ENCODE data around the gene BNC1.
"Not testable (repeated sequence)": the region's sequence is repeated elsewhere in the genome, so short reads cannot be mapped to it uniquely, and the experiment has no call there.

Gene BNC1

DNA sequence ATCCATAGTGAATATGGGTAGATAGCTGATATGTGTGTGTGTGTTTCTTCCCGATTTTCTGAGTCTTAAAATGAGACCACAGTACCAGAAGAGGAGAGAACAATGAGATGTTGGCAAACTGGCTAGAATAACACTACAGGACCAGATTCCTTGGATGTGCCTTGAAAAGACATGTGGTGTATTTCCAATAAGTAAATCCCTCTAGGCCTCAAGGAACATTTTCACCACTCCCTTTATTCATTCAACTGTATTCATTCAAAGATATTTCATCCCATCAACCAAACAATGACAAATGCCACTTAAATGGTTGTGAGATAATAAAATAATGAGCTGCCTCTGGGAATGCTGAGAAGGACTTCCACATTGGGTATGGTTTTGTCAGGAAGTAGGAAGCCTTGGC, 8.7 kb upstream of the BNC1 start:
- DNase-seq (ENCODE audit: low read depth in 2 of 2) = no peak

DNA sequence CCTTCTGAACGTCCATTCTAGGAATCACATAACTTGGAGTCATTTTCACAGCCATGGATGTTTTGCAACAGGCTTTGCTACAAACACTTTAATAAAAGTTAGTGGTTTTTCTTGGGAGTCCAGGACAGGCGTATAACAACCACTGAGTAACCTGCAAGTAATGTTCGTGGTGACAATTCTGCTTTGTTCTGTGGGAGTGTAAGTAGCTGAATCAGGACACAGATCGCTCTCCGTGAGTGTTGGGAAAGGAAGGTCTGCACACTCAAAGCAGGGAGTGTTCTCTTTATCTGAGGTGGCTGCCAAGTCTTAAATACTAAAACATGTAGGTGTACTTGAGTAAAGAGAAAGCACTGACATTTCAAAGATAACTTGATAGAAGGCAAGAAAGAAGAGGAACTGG, 7.9 kb upstream of the BNC1 start:
- DNase-seq (ENCODE audit: low read depth in 2 of 2) = no peak

DNA sequence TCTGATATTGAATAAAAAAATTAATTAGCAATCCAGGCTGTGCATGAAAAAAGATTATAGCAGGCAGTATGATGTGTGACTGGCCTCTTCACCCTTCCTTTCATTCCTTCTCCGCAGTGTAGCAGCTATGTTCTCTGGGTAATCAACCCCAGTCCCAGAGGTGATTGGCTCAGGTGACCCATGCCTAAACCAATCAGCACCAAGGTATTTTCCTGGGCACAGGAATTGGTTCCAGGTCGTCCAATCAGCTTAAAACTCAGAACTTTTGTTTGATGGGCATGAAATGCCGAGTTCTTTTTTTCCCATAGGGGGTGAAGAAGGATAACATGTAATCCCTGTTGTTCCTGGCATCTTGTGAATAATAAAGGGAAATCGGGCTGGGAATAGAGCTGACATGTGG, 5.8 kb upstream of the BNC1 start:
- DNase-seq (ENCODE audit: low read depth in 2 of 2) = no peak

DNA sequence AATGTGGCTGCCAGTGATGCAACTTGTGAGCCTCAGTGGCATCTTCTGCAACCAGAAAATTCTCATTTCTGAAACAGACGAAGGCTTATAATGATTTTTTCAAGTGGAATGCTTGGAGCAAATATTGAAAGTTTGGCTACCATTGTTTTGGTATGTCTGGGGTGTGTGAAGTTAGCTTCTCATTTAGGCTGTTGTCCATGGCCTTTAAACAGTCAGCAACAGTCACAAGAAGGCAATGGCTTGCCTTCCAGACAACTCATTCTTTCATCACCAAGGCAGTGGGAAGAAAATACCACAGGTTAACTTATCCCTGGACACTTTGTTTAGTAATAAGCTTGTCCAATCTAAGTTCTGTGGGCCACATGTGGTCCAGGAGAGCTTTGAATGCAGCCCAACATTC, 4.7 kb upstream of the BNC1 start:
- DNase-seq (ENCODE audit: low read depth in 2 of 2) = no peak

DNA sequence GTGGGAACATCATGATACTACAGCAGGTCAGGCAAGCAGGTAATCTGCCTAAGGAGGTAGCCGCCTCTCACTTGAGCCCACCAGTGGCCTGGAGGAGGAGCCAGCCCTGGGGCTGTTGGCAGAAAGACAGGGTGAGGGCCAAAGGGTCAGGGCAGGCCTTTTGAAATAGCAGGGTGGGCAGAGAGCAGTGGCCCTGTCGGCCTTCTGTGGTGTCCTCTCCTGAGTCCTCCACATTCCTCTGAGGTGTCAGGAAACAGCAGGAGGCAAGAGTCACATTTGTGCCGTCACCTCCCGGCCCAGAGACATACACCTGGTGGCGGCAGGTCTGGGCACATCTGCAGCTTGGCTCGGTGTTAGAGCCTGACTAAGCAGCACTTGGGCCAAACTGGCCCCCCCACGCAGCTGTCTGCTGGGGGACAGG, 3.9 kb upstream of the BNC1 start:
- no peak for DNase-seq (ENCODE audit: low read depth in 2 of 2)

DNA sequence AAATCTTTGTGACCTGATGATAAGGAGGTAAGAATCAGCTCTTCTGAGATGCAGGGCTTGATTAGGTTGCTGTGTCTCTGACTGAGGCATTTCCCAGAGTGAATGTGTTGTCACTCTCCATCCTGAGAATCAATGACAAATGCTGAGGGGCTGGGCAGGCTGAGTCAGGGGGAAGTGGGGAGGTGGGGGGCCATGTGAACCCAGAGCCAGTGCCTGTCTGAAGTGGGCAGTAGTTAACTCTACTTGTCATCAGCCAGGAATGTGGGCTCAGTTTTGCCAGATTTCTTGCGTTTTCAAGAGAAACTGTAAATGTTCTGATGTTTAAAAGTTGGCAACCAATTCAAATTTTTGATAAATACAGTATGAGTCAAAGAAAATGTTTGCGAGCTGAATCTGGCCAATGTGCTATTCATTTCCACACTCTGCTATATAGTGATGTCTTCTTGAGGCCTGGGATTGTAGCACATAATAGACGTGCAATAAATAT, 3.1 kb upstream of the BNC1 start:
- peak; percentile 92 to 94 for DNase-seq (ENCODE audit: low read depth in 2 of 2)

DNA sequence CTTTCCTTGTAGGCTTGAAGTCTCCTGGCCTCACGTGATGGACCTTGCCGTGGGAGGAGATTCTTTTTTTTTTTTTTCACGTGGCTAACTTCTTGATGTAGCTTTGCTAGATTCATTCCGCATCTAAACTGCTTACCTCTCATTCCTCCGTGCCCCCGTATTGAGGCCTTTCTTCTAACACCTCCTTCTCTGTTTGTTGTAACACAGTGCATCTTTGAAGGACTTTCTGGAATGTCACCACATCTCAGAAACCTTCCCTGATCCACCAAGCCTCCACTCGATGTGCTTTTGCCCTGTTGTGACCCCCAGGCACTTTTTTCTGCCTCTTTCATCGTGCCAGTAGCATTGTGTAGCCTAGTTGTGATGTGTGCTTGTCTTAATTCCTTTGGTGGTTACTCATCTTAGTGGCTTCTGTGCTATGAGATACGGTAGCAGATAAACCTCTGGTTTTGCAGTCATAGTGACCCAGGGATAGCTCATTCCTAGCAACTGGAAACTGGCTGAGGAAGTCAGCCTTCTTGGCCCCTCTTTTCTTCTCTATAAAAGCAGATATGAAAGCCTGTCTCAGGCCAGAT, 1.6 kb upstream of the BNC1 start:
- peak; percentile 56 to 66 for DNase-seq (ENCODE audit: low read depth in 2 of 2)

DNA sequence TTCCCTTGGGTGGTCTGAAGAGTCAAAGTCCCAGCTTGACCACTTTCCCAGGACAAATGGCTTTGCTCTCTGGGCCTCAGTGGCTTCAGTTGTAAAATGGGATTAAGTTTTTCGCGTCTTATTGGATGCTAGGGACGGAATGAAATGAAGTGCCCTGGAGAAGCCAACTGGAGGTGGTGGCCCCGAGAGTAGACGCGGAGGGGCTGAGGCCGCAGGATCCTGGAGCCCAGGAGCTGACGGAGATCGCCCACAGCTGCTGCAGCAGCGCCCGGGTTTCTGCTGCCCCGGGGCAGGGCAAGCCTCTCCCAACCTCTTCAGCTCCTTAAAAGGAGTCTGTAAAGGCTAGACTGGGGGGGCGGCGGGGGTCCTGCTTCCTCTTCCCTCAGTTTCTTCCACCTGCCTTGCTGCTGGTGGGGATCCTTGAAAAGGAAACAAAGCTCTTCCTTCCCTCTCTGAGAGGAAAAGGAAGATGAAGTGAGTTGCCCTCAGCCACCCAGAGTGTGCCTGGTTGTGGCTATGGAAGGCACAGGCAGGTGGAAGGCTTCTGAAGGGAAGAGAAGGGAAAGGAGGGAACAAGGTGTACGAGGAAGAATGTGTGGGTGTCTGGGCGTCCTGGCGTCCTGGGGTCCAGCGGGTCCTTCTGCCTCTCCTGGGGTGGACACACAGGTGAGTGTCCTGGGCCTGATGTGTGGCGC, 967 bp upstream of the BNC1 start:
- no peak for DNase-seq (ENCODE audit: low read depth in 2 of 2)

DNA sequence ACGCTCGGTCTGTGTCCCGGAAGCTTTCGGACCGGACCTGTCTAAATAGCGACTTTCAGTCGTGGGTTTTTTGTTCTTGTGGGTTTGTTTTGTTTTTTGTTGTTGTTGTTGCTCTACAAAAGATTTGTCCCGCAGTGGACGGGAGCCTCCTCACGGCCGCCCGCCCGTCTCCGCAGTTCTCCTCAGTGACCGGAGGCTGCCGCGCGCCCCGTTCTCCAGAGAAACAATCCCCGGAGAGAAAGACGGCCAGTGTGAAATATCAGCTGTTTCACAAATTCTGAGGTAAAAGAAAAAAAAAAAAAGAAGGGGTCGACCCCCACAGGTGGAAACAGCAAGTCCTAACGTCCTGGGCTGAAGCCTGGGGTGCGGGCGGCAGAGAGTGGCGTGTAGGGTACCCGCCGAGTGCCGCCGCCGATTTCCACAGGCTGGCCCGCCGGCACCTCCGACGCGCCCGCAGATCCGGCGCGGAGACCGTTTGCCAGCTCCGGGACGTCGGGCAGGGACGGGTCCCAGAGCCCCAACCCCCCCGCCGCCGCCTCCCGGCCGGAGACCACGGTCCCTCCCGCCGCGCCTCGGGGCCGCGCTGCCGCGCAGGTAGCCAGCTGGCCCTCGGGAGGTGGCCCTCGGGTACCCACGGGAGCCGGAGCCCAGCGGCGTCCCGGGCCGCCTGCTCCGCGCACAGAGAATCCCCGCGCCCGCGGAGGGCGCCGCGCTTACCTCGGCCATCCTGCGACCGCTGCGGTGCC, 478 bp downstream of the BNC1 start:
- DNase-seq (ENCODE audit: low read depth in 2 of 2) = no peak

DNA sequence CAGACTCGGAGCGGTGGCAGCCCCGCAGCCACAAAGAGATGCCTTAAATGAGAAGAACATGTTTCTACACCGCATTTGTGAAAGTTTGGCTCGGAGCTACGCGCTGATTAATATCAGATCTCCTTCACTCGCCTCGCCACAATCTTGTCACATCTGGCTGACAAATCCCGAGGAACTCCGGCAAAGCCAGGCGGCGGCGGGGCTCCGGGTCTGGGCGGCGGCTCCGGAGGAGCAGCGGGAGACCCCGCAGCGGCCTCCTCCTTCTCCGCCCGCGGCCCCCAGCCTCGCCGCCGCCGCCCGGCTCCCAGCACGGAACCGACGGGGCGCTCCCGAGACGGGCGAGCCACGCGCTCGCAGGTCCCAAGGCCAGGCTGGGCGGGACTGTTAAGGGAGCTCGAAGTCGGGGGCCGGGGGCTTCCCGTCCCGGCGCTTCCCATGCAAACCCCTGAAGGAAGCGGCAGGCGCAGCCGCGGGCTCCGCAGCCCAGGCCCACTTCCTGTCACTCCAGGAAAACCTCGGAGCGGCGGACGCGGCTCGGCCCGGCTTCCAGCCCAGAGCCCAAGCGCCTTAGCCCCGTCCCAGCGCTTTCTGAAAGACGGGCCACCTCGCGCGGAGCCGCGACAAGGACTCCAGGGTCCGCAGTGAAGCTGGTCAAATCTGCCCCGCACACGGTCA, 1.2 kb downstream of the BNC1 start:
- peak in 1 of 2 experiments; percentile 49 for DNase-seq (ENCODE audit: low read depth in 2 of 2)

DNA sequence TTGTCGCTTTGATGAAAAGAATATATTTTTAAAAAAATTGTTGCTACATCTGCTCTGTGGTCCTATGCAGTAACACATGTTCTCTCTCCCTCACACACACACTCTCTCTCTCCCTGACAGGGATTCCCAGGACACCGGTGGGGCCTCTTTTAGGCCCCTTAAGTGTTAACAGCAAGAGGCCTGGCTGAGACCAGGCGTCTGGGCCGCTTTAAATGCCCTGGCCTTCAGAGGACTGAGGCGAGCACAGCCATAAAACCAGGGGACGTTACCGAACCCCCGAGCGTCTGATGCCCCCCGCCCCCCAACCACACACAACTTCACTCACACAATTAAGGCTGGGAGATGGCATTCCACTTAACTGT, 1.7 kb downstream of the BNC1 start:
- DNase-seq (ENCODE audit: low read depth in 2 of 2) = no peak

DNA sequence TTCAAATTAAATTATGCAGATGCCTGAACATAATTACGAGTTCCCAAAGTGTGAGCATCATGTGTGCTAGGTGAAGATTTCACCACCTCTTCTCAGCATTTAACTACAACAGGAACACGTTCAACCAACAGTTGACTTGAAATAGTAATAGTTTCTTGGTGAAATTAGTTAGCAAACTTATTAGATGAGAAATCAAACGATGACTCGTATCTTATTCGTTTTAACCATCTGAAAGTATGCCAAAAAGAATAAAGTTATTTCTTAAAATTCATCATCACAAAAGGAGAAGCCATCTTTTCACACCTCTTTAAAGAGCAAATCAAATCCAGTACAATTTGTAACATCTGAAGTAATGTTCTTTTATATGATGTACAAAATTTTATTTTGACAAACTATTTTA, 2.3 kb downstream of the BNC1 start:
- no peak for DNase-seq (ENCODE audit: low read depth in 2 of 2)

DNA sequence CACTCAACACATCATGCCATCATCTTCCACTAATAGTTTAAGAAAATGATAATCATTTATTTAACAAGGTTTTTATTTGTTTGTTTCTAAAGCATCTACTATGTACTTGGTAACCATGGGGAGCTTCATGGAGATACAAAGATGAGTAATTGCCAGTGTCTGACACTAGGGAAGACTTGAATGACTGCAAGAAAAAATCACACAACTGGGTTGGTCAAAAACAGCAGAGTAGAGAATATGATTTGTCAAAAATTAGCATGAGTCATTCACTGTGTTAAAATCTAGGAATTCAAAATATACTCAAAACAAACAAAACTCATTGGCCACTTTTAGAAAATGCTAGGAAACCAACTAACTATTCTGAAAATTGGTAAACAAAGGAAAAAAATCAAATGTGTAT, 6.3 kb downstream of the BNC1 start:
- no peak for DNase-seq (ENCODE audit: low read depth in 2 of 2)

DNA sequence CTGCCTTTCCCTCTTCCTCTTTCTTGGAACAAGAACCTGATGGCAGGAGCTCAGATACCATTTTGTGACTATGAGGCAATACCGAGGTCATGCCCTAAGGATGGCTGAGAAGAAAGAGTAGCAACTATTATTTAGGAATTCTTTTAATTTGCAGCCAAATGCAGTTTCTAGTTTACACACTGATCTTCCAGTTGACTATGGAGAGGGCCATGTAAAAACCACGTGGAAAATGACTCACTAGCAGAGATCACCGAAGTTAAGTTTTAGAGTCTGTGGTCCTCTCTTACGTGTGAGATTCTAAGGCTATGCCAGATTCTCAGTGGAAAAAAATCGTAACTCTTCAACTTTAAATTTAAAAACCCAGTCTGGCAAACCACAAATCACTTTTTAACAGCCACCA, 7.8 kb downstream of the BNC1 start:
- no peak for DNase-seq (ENCODE audit: low read depth in 2 of 2)

DNA sequence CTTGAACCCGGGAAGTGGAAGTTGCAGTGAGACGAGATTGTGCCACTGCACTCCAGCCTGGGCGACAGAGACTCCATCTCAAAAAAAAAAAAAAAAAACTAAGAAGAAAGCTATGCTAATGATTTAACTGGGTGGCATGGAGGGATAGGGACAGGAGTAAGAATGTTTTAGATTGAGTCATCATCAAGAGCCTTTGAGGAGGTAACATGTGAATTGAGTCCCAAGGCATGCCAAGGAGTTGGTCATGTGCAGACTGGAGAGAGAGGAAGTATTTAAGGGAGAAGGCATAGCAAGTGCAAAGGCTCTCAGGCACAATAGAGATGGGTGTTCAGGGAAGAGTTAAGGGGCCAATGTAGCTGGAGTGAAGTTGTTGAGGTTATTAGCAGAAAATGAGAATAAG, 9.1 kb downstream of the BNC1 start:
- no peak for DNase-seq (ENCODE audit: low read depth in 2 of 2)

DNA sequence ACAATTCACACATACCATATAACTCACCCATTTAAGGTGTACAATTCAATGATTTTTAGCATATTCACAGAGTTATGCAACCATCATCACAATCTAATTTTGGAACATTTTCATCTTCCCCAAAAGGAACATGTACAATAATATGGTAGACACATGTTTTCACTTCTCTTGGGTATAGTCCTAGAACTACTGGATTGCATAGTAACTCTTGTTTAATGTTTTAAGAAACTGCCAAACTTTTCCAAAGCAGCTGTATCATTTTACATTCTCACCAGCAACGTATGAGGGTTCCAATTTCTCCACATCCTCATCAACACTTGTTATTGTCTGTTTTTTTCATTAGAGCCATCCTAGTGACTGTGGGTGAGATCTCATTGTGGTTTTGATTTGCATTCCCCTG, 14.3 kb downstream of the BNC1 start:
- DNase-seq (ENCODE audit: low read depth in 2 of 2) = no peak

DNA sequence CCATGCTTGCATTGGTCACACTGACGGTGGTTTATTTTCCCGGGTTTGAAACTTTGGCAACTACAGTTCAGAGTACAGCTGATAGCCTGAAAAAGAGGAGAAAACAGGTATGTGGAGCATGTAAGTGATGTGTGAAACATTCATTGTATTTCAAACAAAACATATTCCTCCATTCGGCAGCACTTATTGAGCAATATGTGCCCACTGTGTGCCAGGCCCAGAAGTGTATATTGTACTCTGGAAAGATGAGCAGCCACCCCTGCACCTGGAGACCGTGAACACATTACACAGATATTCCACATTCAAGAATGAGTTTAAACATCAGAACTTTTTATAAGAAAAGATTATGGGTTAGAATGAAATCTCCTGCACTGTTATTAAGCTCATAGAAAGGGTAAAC, 16.3 kb downstream of the BNC1 start:
- DNase-seq (ENCODE audit: low read depth in 2 of 2) = no peak

DNA sequence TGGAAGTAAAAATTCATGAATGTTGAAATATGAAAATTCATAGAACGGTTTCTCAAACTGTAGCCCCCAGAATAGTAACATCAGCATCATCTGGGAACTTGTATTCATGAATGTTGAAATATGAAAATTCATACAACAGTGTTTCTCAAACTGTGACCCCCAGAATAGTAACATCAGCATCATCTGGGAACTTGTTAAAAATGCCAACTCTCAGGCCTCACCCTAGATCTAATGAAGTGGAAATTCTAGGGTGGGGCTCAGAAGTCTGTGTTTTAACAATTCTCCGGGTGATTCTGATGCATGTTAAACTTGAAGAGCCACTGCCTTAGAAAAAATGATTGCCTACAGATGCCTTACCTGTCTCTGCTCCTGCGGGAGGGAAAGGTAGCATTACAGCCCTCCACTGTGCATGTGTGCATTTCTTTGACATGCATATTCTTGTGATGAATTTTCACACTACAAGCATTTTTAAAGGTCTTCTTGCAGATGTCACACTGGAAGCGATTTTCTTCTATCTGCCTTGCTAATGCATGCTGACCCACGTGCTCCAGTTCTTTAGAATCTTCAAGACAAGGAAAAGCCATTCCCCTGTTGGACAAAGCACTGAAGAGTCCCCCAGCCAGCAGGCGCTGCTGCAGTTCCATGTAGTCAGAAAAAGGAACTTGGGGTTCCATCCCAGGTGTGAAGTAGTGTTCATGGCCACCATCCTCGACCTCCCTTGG, 21.7 kb downstream of the BNC1 start:
- DNase-seq (ENCODE audit: low read depth in 2 of 2) = no peak

DNA sequence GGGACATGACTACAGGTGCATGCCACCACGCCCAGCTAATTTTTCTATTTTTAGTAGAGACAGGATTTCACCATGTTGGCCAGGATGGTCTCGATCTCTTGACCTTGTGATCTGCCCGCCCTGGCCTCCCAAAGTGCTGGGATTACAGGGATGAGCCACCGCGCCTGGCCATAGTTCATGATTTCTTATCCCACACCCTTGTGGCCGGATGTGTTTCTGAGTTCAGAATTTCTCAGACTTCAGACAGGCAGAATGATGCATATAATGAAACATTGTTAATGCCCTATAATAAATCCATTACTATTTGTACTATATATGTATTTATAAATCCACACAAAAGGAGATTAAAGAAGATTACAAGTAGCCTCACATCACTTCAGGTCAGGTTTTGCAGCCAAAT, 22.3 kb downstream of the BNC1 start:
- DNase-seq (ENCODE audit: low read depth in 2 of 2) = not testable (repeated sequence)

DNA sequence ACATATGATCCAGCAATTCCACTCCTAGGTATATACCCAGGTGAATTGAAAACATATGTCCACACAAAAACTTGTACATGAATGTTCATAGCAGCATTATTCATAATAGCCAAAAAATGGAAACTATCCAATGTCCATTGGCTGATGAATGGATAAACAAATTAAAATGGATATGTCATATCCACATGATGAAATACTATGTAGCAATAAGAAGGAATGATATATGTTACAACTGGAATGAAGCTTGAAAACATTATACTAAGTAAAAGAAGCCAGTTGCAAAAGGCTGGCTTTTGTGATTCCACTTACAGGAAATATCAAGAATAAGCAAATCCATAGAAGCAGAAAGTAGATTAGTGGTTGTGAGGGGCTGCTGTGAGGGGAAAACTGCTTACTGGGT, 33.7 kb downstream of the BNC1 start:
- DNase-seq (ENCODE audit: low read depth in 2 of 2) = peak; percentile 45 to 56

DNA sequence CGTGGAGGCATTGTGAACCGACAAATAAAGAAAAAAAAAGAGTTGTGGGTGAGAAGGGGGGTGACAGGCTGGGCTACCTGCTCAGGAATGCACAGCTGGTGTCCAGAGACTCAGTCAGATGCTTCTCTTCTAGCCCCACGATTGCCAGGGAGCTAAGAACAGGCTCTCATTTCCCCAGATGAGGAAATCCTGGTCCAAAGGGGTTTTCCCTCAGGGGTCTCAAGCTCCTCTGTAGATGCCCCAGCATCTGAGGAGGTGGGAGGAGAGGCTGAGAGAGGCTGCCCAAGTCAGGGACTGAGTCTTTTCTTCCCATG, 35.5 kb downstream of the BNC1 start:
- DNase-seq (ENCODE audit: low read depth in 2 of 2) = no peak

Measured in fibroblast of skin of left biceps (primary cell).